IMR-90 (cell line): ENCODE results near the gene CES2. TPM values are rescaled to one million over a fixed set of nuclear protein-coding genes. Genes with fewer than 3 reads are reported as not detected.

Experiments
- ATAC-seq: fragments of 200-7000 bp; cut with Tn5 transposase; 2 replicates; pipeline ENCODE4 v1.9.1; 2020; ENCODE audit warnings: low read depth, mild to moderate bottlenecking, moderate library complexity
- BruUV-seq: library from RNA; stranded (reverse); fragments of 400-500 nt; replicated peaks from 2 replicates; lab custom pipeline; 2021; lab: Mats Ljungman, UMichigan
- CTCF ChIA-PET: fragments of 300-600 bp; formaldehyde crosslinking; extraction: SDS; loops from one replicate; lab custom pipeline; 2021; ENCODE audit warnings: antibody characterized with exemption; lab: Yijun Ruan, JAX
- POLR2A ChIA-PET: fragments of 300-600 bp; sonication (Branson Sonifier 250); formaldehyde crosslinking; loops from one replicate; lab custom pipeline; 2022; ENCODE audit warnings: antibody characterized with exemption; ENCODE audit not compliant: unreplicated experiment; lab: Charles Lee
- DNase-seq: peaks from one replicate; pipeline ENCODE4 v3.0.0; 2013
- H2AFZ ChIP-seq: replicated peaks from 2 replicates; pipeline ENCODE3; 2013; ENCODE audit warnings: low read length, mild to moderate bottlenecking; ENCODE audit not compliant: poor library complexity
- H2AK5ac ChIP-seq: 2 replicates; pipeline ENCODE4 v1.6.1; 2013; ENCODE audit warnings: low read depth, low read length, inconsistent platforms
- H2AK9ac ChIP-seq: replicated peaks from 2 replicates; pipeline ENCODE3; 2013; ENCODE audit warnings: mild to moderate bottlenecking, low read depth, low read length, moderate library complexity; ENCODE audit not compliant: poor library complexity
- H2BK120ac ChIP-seq: 2 replicates; pipeline ENCODE4 v1.6.1; 2013; ENCODE audit warnings: low read depth, low read length, inconsistent platforms
- H2BK15ac ChIP-seq: 3 replicates; pipeline ENCODE4 v1.6.1; 2013; ENCODE audit warnings: low read depth, low read length, inconsistent platforms
- H2BK20ac ChIP-seq: 2 replicates; pipeline ENCODE4 v1.6.1; 2013; ENCODE audit warnings: low read depth, mild to moderate bottlenecking, inconsistent platforms, low read length, moderate library complexity
- H2BK5ac ChIP-seq: 2 replicates; pipeline ENCODE4 v1.6.1; 2013; ENCODE audit warnings: mild to moderate bottlenecking, low read depth, low read length, inconsistent platforms; ENCODE audit not compliant: poor library complexity, severe bottlenecking
- H3K14ac ChIP-seq: replicated peaks from 2 replicates; pipeline ENCODE4 v1.6.1; 2013; ENCODE audit warnings: low read depth, low read length, inconsistent platforms
- H3K18ac ChIP-seq: 2 replicates; pipeline ENCODE4 v1.6.1; 2013; ENCODE audit warnings: low read depth, low read length, control low read depth
- H3K23ac ChIP-seq: 2 replicates; pipeline ENCODE4 v1.6.1; 2013; ENCODE audit warnings: low read depth, low read length, inconsistent platforms
- H3K27ac ChIP-seq: 2 replicates; pipeline ENCODE4 v1.5.1; 2013; ENCODE audit warnings: mild to moderate bottlenecking, control low read depth, low read length; ENCODE audit not compliant: insufficient read depth
- H3K27me3 ChIP-seq: 2 replicates; pipeline ENCODE4 v1.6.1; 2013; ENCODE audit warnings: low read length; ENCODE audit not compliant: control insufficient read depth, insufficient read depth
- H3K36me3 ChIP-seq: 2 replicates; pipeline ENCODE4 v1.6.1; 2013; ENCODE audit warnings: low read length, mixed read lengths; ENCODE audit not compliant: control insufficient read depth, insufficient read depth
- H3K4ac ChIP-seq: 2 replicates; pipeline ENCODE4 v1.6.1; 2013; ENCODE audit warnings: low read depth, low read length, inconsistent platforms
- H3K4me1 ChIP-seq: 2 replicates; pipeline ENCODE4 v1.6.1; 2013; ENCODE audit warnings: low read length, mixed read lengths; ENCODE audit not compliant: control insufficient read depth, insufficient read depth
- H3K4me2 ChIP-seq: 2 replicates; pipeline ENCODE4 v1.6.1; 2013; ENCODE audit warnings: low read depth, mild to moderate bottlenecking, control low read depth, low read length, moderate library complexity
- H3K4me3 ChIP-seq: 2 replicates; pipeline ENCODE4 v1.5.1; 2013; ENCODE audit warnings: low read depth, mild to moderate bottlenecking, control low read depth, low read length, moderate library complexity; ENCODE audit not compliant: insufficient read depth
- H3K56ac ChIP-seq: 2 replicates; pipeline ENCODE4 v1.6.1; 2013; ENCODE audit warnings: low read length, inconsistent platforms; ENCODE audit not compliant: insufficient read depth; ENCODE audit errors: extremely low read depth
- H3K79me1 ChIP-seq, 2 experiments: 2 replicates each; pipeline ENCODE4 v1.6.1; 2013; ENCODE audit warnings: low read length in 2 of 2, inconsistent platforms in 1 of 2, low read depth in 1 of 2
- H3K9ac ChIP-seq: 2 replicates; pipeline ENCODE4 v1.6.1; 2013; ENCODE audit warnings: low read depth, low read length, control low read depth
- H3K9me1 ChIP-seq: 2 replicates; pipeline ENCODE4 v1.6.1; 2013; ENCODE audit warnings: low read length, inconsistent platforms; ENCODE audit not compliant: insufficient read depth
- H3K9me3 ChIP-seq: 2 replicates; pipeline ENCODE4 v1.6.1; 2013; ENCODE audit warnings: low read length; ENCODE audit not compliant: control insufficient read depth, insufficient read depth
- H4K20me1 ChIP-seq: 2 replicates; pipeline ENCODE4 v1.6.1; 2013; ENCODE audit warnings: low read length, inconsistent platforms; ENCODE audit not compliant: insufficient read depth
- H4K5ac ChIP-seq: 2 replicates; pipeline ENCODE4 v1.6.1; 2013; ENCODE audit warnings: mild to moderate bottlenecking, low read depth, low read length, control low read depth
- H4K8ac ChIP-seq, 2 experiments: 2 replicates each; pipeline ENCODE4 v1.6.1; 2013; ENCODE audit warnings: low read depth in 2 of 2, low read length in 2 of 2, control low read depth in 1 of 2, inconsistent platforms in 1 of 2
- H4K91ac ChIP-seq: 2 replicates; pipeline ENCODE4 v1.6.1; 2013; ENCODE audit warnings: low read depth, low read length, inconsistent platforms; ENCODE audit not compliant: insufficient read depth
- BHLHE40 ChIP-seq: fragments of 150-350 bp; IDR thresholded peaks from 2 replicates; pipeline ENCODE4 v1.6.1; 2016; ENCODE audit warnings: mild to moderate bottlenecking, low read depth, low read length
- ELK1 ChIP-seq: fragments of 150-350 bp; IDR thresholded peaks from 2 replicates; pipeline ENCODE4 v1.6.1; 2016; ENCODE audit warnings: low read depth, mild to moderate bottlenecking, low read length, moderate library complexity, borderline replicate concordance
- MAZ ChIP-seq: IDR thresholded peaks from 2 replicates; pipeline ENCODE4 v1.6.1; 2012; ENCODE audit warnings: low read depth, mild to moderate bottlenecking, low read length, improper control_type of control experiment, moderate library complexity, borderline replicate concordance
- POLR2A ChIP-seq: IDR thresholded peaks from 2 replicates; pipeline ENCODE4 v1.6.1; 2012; ENCODE audit warnings: mild to moderate bottlenecking, low read depth, low read length
- RAD21 ChIP-seq: IDR thresholded peaks from 2 replicates; pipeline ENCODE4 v1.6.1; 2012; ENCODE audit warnings: low read length, improper control_type of control experiment
- RFX5 ChIP-seq: IDR thresholded peaks from 2 replicates; pipeline ENCODE4 v1.8.0; 2012; ENCODE audit warnings: low read depth, mild to moderate bottlenecking, low read length, moderate library complexity
- USF2 ChIP-seq: fragments of 150-350 bp; IDR thresholded peaks from 2 replicates; pipeline ENCODE4 v1.6.1; 2017; ENCODE audit warnings: mild to moderate bottlenecking, antibody characterized with exemption, low read length, low read depth
- WGBS, 2 experiments: methylation state at CpG; one replicate each; pipeline versions ENCODE4 v1.1.5 to v1.1.7; 2013; ENCODE audit warnings: missing lambda C conversion rate in 2 of 2; ENCODE audit not compliant: insufficient read length in 1 of 2; ENCODE audit errors: extremely low coverage in 2 of 2; 5-methylcytosine and 5-hydroxymethylcytosine counted together
- dilution Hi-C: fragments of 300-500 bp; cut with HindIII; formaldehyde crosslinking; loops from one replicate; pipeline ENCODE4 v1.14.3; 2018; ENCODE audit warnings: low sequenced_read_pairs; ENCODE audit not compliant: unreplicated experiment
- in situ Hi-C: fragments of 300-500 bp; cut with MboI; formaldehyde crosslinking; loops from 3 replicates; pipeline ENCODE4 v1.14.3; 2019; ENCODE audit warnings: low sequenced_read_pairs, inconsistent platforms, mixed read lengths
- intact Hi-C: fragments of 100-400 bp; cut with micrococcal nuclease; formaldehyde crosslinking; loops from 2 replicates; pipeline ENCODE4 v1.10.0; 2022
- polyA plus RNA-seq, 3 experiments: library from polyadenylated mRNA; depleted of rRNA; stranded (reverse); fragments of >200 nt; gene quantifications; 2 replicates each; pipeline ENCODE4 v1.2.3, GENCODE V29; 2012; ENCODE audit warnings: low replicate concordance in 1 of 3
- total RNA-seq: library from RNA; depleted of rRNA; stranded (reverse); fragments of >200 nt; gene quantifications from 2 replicates; pipeline ENCODE4 v1.2.3, GENCODE V29; 2012

CES2 gene
- total and polyA plus RNA-seq, 2 of the 4 experiments (the other 2 are of a cell fraction), result 15.1 to 23.2 TPM

- TF ChIP-seq USF2 (no peak), POLR2A (no peak), MAZ (no peak), ELK1 (no peak), RFX5 (no peak), BHLHE40 (no peak), RAD21 (no peak)
- intact Hi-C loops, result no loop called here
- 90% methylated on average over 4 of the region's 6 CpGs; no CpG with 5 or more reads in 1 of the 2 experiments for WGBS, 2 experiments
Measured at GRCh38 chr16:66918355-66918754, 17.0 kb upstream of the CES2 start.

More at GRCh38 chr16:66918355-66918754, 17.0 kb upstream of the CES2 start:
- ATAC-seq (no peak), DNase-seq (no peak)
- no peak overlapping the region for H4K5ac ChIP-seq
- no peak overlapping the region for H3K9ac ChIP-seq
- peaks cover 43% of the 10 kb centered on the region for H3K27me3 ChIP-seq
- no peak overlapping the region for H4K8ac ChIP-seq
- no peak overlapping the region for H4K91ac ChIP-seq
- no peak overlapping the region for H3K18ac ChIP-seq
- BruUV-seq, result no TSS peak
- H3K9me1 ChIP-seq, result no peaks in the 10 kb centered on the region
- ChIA-PET POLR2A (no interaction called here), CTCF (interaction anchor here (1.4 kb wide), 2 partner anchors 9 to 10 kb away, joined by 3 to 4 read pairs; no protein-coding TSS in a partner anchor)
- no peak overlapping the region for H2BK5ac ChIP-seq
- H2AK9ac ChIP-seq, result no peak overlapping the region
- no peak overlapping the region for H3K4me3 ChIP-seq
- no peaks in the 10 kb centered on the region for H3K9me3 ChIP-seq
- no peak overlapping the region for H2AFZ ChIP-seq
- no peak overlapping the region for H3K56ac ChIP-seq
- H3K4ac ChIP-seq, result no peak overlapping the region
- H3K27ac ChIP-seq, result no peak overlapping the region
- H3K4me2 ChIP-seq, result no peak overlapping the region
- no peaks in the 10 kb centered on the region for H4K20me1 ChIP-seq
- no peak overlapping the region for H2BK15ac ChIP-seq
- no peak overlapping the region for H3K14ac ChIP-seq
- peaks cover 3% of the 10 kb centered on the region for H3K4me1 ChIP-seq
- no peak overlapping the region for H2BK20ac ChIP-seq
- H3K36me3 ChIP-seq, result no peaks in the 10 kb centered on the region
- dilution Hi-C loops, result no loop called here
- H3K23ac ChIP-seq, result no peak overlapping the region
- no peak overlapping the region for H2AK5ac ChIP-seq
- no peak overlapping the region for H2BK120ac ChIP-seq
- in situ Hi-C loops, result no loop called here
- H3K79me1 ChIP-seq, result no peaks in the 10 kb centered on the region
